ENCODE measurements around the gene TASP1.

GRCh38 chr20:13349235-13349604 lies 289.5 kb downstream of the TASP1 start:
- TF ChIP-seq CTCF (IDR thresholded peaks at IDR 0.05) (no peak), ZFX (IDR thresholded peaks at IDR 0.05; ENCODE audit: borderline replicate concordance) (no peak)
